Muscle of leg (tissue), 16 donors: ENCODE measurements around the gene ATMIN. TPM values are rescaled to one million over a fixed set of nuclear protein-coding genes. Genes with fewer than 3 reads are reported as not detected.
A peak's percentile ranks its signal among the peaks of the same experiment; 100 is the strongest.

Experiments
- DNase-seq: peaks from one replicate; pipeline ENCODE4 v3.0.0; 2013
- H3K27ac ChIP-seq: one replicate; pipeline ENCODE4 v1.5.1; 2013; ENCODE audit warnings: mild to moderate bottlenecking, low read length, control low read depth
- H3K27me3 ChIP-seq: one replicate; pipeline ENCODE4 v1.6.1; 2013; ENCODE audit warnings: low read length; ENCODE audit not compliant: control insufficient read depth, insufficient read depth
- H3K36me3 ChIP-seq: one replicate; pipeline ENCODE4 v1.6.1; 2013; ENCODE audit warnings: low read length; ENCODE audit not compliant: control insufficient read depth, insufficient read depth
- H3K4me1 ChIP-seq: one replicate; pipeline ENCODE4 v1.6.1; 2013; ENCODE audit warnings: low read length; ENCODE audit not compliant: control insufficient read depth, insufficient read depth
- H3K4me3 ChIP-seq: one replicate; pipeline ENCODE4 v1.5.1; 2013; ENCODE audit warnings: low read length, control low read depth
- H3K9me3 ChIP-seq: replicated peaks from 2 replicates; pipeline ENCODE4 v1.6.1; 2013; ENCODE audit warnings: low read depth, low read length; ENCODE audit not compliant: control insufficient read depth
- WGBS: methylation state at CpG from one replicate; pipeline ENCODE4 v1.1.5; 2013; ENCODE audit warnings: missing lambda C conversion rate; ENCODE audit not compliant: insufficient coverage; 5-methylcytosine and 5-hydroxymethylcytosine counted together
- long read RNA-seq, 11 donors: transcript quantifications; one replicate each; lab custom pipeline, GENCODE V29; 2026
- polyA plus RNA-seq, 8 donors: library from polyadenylated mRNA; unstranded; fragments of 120-200 nt; gene quantifications; one replicate each; pipeline versions ENCODE4 v1.2.1 to v1.2.3, GENCODE V29; 2013; ENCODE audit warnings: inconsistent platforms in 1 of 8, low replicate concordance in 1 of 8; ENCODE audit not compliant: insufficient read length in 8 of 8, insufficient read depth in 1 of 8
- total RNA-seq: library from RNA; stranded (reverse); fragments of 120-200 nt; gene quantifications from one replicate; pipeline ENCODE4 v1.2.4, GENCODE V29; 2013

The ATMIN gene
- total RNA-seq (30.8 TPM), polyA plus RNA-seq (10 to 100 TPM; 21.1 to 31.8 (median 29.0) TPM)
- long read RNA-seq, donor 1, full-length matches to known transcripts = 2 of 2 reads
- long read RNA-seq, donor 1, partial matches to known transcripts = 0 of 2 reads
- long read RNA-seq, donor 1, other reads (novel, unspliced or antisense) = 0 of 2 reads
- long read RNA-seq, donor 2, full-length matches to known transcripts = 1 of 1 reads
- long read RNA-seq, donor 2, partial matches to known transcripts = 0 of 1 reads
- long read RNA-seq, donor 2, other reads (novel, unspliced or antisense) = 0 of 1 reads
- long read RNA-seq, donor 3, full-length matches to known transcripts = 30 of 80 reads
- long read RNA-seq, donor 3, partial matches to known transcripts = 0 of 80 reads
- long read RNA-seq, donor 3, other reads (novel, unspliced or antisense) = 50 of 80 reads
- long read RNA-seq, donor 4, full-length matches to known transcripts = 6 of 6 reads
- long read RNA-seq, donor 4, partial matches to known transcripts = 0 of 6 reads
- long read RNA-seq, donor 4, other reads (novel, unspliced or antisense) = 0 of 6 reads
- long read RNA-seq, donor 5, full-length matches to known transcripts = 25 of 113 reads
- long read RNA-seq, donor 5, partial matches to known transcripts = 88 of 113 reads
- long read RNA-seq, donor 5, other reads (novel, unspliced or antisense) = 0 of 113 reads
- long read RNA-seq, donor 6, full-length matches to known transcripts = 19 of 19 reads
- long read RNA-seq, donor 6, partial matches to known transcripts = 0 of 19 reads
- long read RNA-seq, donor 6, other reads (novel, unspliced or antisense) = 0 of 19 reads
- long read RNA-seq, donor 7, full-length matches to known transcripts = 19 of 62 reads
- long read RNA-seq, donor 7, partial matches to known transcripts = 0 of 62 reads
- long read RNA-seq, donor 7, other reads (novel, unspliced or antisense) = 43 of 62 reads
- long read RNA-seq, donor 8, full-length matches to known transcripts = 5 of 5 reads
- long read RNA-seq, donor 8, partial matches to known transcripts = 0 of 5 reads
- long read RNA-seq, donor 8, other reads (novel, unspliced or antisense) = 0 of 5 reads
- long read RNA-seq, donor 9, full-length matches to known transcripts = 11 of 11 reads
- long read RNA-seq, donor 9, partial matches to known transcripts = 0 of 11 reads
- long read RNA-seq, donor 9, other reads (novel, unspliced or antisense) = 0 of 11 reads
- long read RNA-seq, donor 10, full-length matches to known transcripts = 21 of 21 reads
- long read RNA-seq, donor 10, partial matches to known transcripts = 0 of 21 reads
- long read RNA-seq, donor 10, other reads (novel, unspliced or antisense) = 0 of 21 reads
- long read RNA-seq, donor 11, full-length matches to known transcripts = 6 of 6 reads
- long read RNA-seq, donor 11, partial matches to known transcripts = 0 of 6 reads
- long read RNA-seq, donor 11, other reads (novel, unspliced or antisense) = 0 of 6 reads

DNA sequence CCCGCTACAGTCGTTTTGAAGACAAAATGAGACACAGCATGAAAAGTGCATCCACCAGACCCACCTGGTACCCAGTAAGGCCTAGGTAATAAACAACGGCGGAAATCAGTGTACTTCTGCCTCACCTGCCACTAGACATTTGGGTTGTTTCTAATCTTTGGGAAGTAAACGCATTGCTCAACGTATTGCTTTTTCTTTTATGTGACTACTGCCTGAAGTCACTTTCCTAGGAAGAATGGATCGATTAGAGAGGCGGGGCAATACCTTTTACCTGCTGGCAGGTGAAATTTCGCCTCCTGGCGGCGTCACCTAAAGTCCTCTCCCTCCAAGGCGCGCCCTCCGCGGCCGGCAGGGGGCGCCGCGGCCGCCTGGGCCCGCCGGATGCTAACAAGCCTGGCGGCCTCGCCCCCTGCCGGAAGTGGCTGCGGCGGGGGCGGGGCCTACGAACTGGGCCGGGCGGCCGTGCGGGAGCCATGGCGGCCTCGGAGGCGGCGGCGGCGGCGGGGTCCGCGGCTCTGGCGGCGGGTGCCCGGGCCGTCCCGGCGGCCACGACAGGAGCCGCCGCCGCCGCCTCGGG, at the start of gene ATMIN:
Gene ATMIN (plus strand): TSS at position 445 of the 577 bp plus-strand sequence. CDS start 29 bp downstream, at position 474.
- Histone ChIP-seq H3K4me1 (peaks cover 16% of the 10 kb centered on the region), H3K27me3 (no peaks in the 10 kb centered on the region), H3K27ac (peak within 1 kb of the TSS; percentile 84), H3K36me3 (peaks cover 9% of the 10 kb centered on the region), H3K9me3 (peaks cover 4% of the 10 kb centered on the region), H3K4me3 (peak within 1 kb of the TSS; percentile 60)
- peak; percentile 94 for DNase-seq
- under 1% methylated on average over 50 of the region's 54 CpGs for WGBS

- 90% methylated on average over 2 of the region's 2 CpGs for WGBS
- Histone ChIP-seq H3K4me3 (no peak overlapping the region), H3K4me1 (no peaks in the 10 kb centered on the region), H3K9me3 (no peaks in the 10 kb centered on the region), H3K27ac (no peak overlapping the region), H3K27me3 (no peaks in the 10 kb centered on the region), H3K36me3 (peaks cover 2% of the 10 kb centered on the region)
- DNase-seq = no peak
Measured at GRCh38 chr16:80986557-80986956, 49.1 kb upstream of the ATMIN start.

GRCh38 chr16:80988756-80989155, 46.9 kb upstream of the ATMIN start:
- DNase-seq = no peak
- Histone ChIP-seq H3K36me3 (peaks cover 2% of the 10 kb centered on the region), H3K27me3 (no peaks in the 10 kb centered on the region), H3K9me3 (no peaks in the 10 kb centered on the region), H3K4me1 (no peaks in the 10 kb centered on the region), H3K4me3 (no peak overlapping the region), H3K27ac (no peak overlapping the region)
- WGBS = 30% methylated on average over 2 of the region's 7 CpGs

DNA sequence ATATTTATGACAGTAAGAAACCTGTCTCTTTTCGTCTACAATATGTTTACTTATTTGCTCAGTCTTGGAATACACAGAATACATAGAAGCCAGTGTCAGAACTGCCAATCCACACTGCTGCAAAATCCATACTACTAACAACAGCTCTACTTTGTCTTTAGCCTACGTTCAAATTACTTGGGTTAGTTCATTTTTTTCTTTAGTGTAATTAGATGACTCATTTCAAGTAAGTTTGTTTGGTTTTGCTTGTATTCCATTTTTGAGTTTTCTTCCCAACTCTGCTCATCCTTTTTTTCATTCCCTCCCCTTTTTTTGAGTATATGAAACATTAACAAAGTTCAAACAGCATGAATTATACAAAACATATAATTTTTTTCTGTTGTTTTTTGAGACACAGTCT, 45.8 kb upstream of the ATMIN start:
- no CpG with 5 or more reads among the region's 2 CpGs for WGBS
- Histone ChIP-seq H3K9me3 (no peaks in the 10 kb centered on the region), H3K36me3 (peaks cover 2% of the 10 kb centered on the region), H3K4me1 (no peaks in the 10 kb centered on the region), H3K27ac (no peak overlapping the region), H3K4me3 (no peak overlapping the region), H3K27me3 (no peaks in the 10 kb centered on the region)
- no peak for DNase-seq

GRCh38 chr16:80990577-80990976, 45.1 kb upstream of the ATMIN start:
- DNase-seq = no peak
- WGBS = 100% methylated on average over 1 of the region's 3 CpGs
- Histone ChIP-seq H3K36me3 (peaks cover 2% of the 10 kb centered on the region), H3K9me3 (no peaks in the 10 kb centered on the region), H3K4me1 (no peaks in the 10 kb centered on the region), H3K27me3 (no peaks in the 10 kb centered on the region), H3K4me3 (no peak overlapping the region), H3K27ac (no peak overlapping the region)

- Histone ChIP-seq H3K4me3 (no peak overlapping the region), H3K27me3 (no peaks in the 10 kb centered on the region), H3K36me3 (peaks cover 2% of the 10 kb centered on the region), H3K4me1 (no peaks in the 10 kb centered on the region), H3K27ac (no peak overlapping the region), H3K9me3 (no peaks in the 10 kb centered on the region)
- WGBS = 83% methylated on average over 1 of the region's 2 CpGs
- no peak for DNase-seq
Measured at GRCh38 chr16:80990978-80991377, 44.7 kb upstream of the ATMIN start.

GRCh38 chr16:80991792-80992430, 43.7 kb upstream of the ATMIN start:
- WGBS = no CpG with 5 or more reads among the region's 6 CpGs
- H3K27me3 ChIP-seq = no peaks in the 10 kb centered on the region
- no peak for DNase-seq
- no peaks in the 10 kb centered on the region for H3K9me3 ChIP-seq
- H3K4me3 ChIP-seq = no peak overlapping the region
- H3K36me3 ChIP-seq = peaks cover 2% of the 10 kb centered on the region
- H3K4me1 ChIP-seq = no peaks in the 10 kb centered on the region
- H3K27ac ChIP-seq = no peak overlapping the region

GRCh38 chr16:80992676-80993293, 42.9 kb upstream of the ATMIN start:
- H3K36me3 ChIP-seq = peaks cover 2% of the 10 kb centered on the region
- DNase-seq = no peak
- WGBS = no CpG with 5 or more reads among the region's 3 CpGs
- H3K4me3 ChIP-seq = no peak overlapping the region
- no peaks in the 10 kb centered on the region for H3K27me3 ChIP-seq
- H3K4me1 ChIP-seq = no peaks in the 10 kb centered on the region
- no peaks in the 10 kb centered on the region for H3K9me3 ChIP-seq
- H3K27ac ChIP-seq = peak overlapping the region; percentile 51
